IMR-90 (cell line): ENCODE results near the gene TEX261. TPM values are rescaled to one million over a fixed set of nuclear protein-coding genes. Genes with fewer than 3 reads are reported as not detected.

Experiments
- ATAC-seq: fragments of 200-7000 bp; cut with Tn5 transposase; 2 replicates; pipeline ENCODE4 v1.9.1; 2020; ENCODE audit warnings: low read depth, mild to moderate bottlenecking, moderate library complexity
- BruUV-seq: library from RNA; stranded (reverse); fragments of 400-500 nt; replicated peaks from 2 replicates; lab custom pipeline; 2021; lab: Mats Ljungman, UMichigan
- CTCF ChIA-PET: fragments of 300-600 bp; formaldehyde crosslinking; extraction: SDS; loops from one replicate; lab custom pipeline; 2021; ENCODE audit warnings: antibody characterized with exemption; lab: Yijun Ruan, JAX
- POLR2A ChIA-PET: fragments of 300-600 bp; sonication (Branson Sonifier 250); formaldehyde crosslinking; loops from one replicate; lab custom pipeline; 2022; ENCODE audit warnings: antibody characterized with exemption; ENCODE audit not compliant: unreplicated experiment; lab: Charles Lee
- DNase-seq: peaks from one replicate; pipeline ENCODE4 v3.0.0; 2013
- H2AFZ ChIP-seq: replicated peaks from 2 replicates; pipeline ENCODE3; 2013; ENCODE audit warnings: low read length, mild to moderate bottlenecking; ENCODE audit not compliant: poor library complexity
- H2AK5ac ChIP-seq: 2 replicates; pipeline ENCODE4 v1.6.1; 2013; ENCODE audit warnings: low read depth, low read length, inconsistent platforms
- H2AK9ac ChIP-seq: replicated peaks from 2 replicates; pipeline ENCODE3; 2013; ENCODE audit warnings: mild to moderate bottlenecking, low read depth, low read length, moderate library complexity; ENCODE audit not compliant: poor library complexity
- H2BK120ac ChIP-seq: 2 replicates; pipeline ENCODE4 v1.6.1; 2013; ENCODE audit warnings: low read depth, low read length, inconsistent platforms
- H2BK15ac ChIP-seq: 3 replicates; pipeline ENCODE4 v1.6.1; 2013; ENCODE audit warnings: low read depth, low read length, inconsistent platforms
- H2BK20ac ChIP-seq: 2 replicates; pipeline ENCODE4 v1.6.1; 2013; ENCODE audit warnings: low read depth, mild to moderate bottlenecking, inconsistent platforms, low read length, moderate library complexity
- H2BK5ac ChIP-seq: 2 replicates; pipeline ENCODE4 v1.6.1; 2013; ENCODE audit warnings: mild to moderate bottlenecking, low read depth, low read length, inconsistent platforms; ENCODE audit not compliant: poor library complexity, severe bottlenecking
- H3K14ac ChIP-seq: replicated peaks from 2 replicates; pipeline ENCODE4 v1.6.1; 2013; ENCODE audit warnings: low read depth, low read length, inconsistent platforms
- H3K18ac ChIP-seq: 2 replicates; pipeline ENCODE4 v1.6.1; 2013; ENCODE audit warnings: low read depth, low read length, control low read depth
- H3K23ac ChIP-seq: 2 replicates; pipeline ENCODE4 v1.6.1; 2013; ENCODE audit warnings: low read depth, low read length, inconsistent platforms
- H3K27ac ChIP-seq: 2 replicates; pipeline ENCODE4 v1.5.1; 2013; ENCODE audit warnings: mild to moderate bottlenecking, control low read depth, low read length; ENCODE audit not compliant: insufficient read depth
- H3K27me3 ChIP-seq: 2 replicates; pipeline ENCODE4 v1.6.1; 2013; ENCODE audit warnings: low read length; ENCODE audit not compliant: control insufficient read depth, insufficient read depth
- H3K36me3 ChIP-seq: 2 replicates; pipeline ENCODE4 v1.6.1; 2013; ENCODE audit warnings: low read length, mixed read lengths; ENCODE audit not compliant: control insufficient read depth, insufficient read depth
- H3K4ac ChIP-seq: 2 replicates; pipeline ENCODE4 v1.6.1; 2013; ENCODE audit warnings: low read depth, low read length, inconsistent platforms
- H3K4me1 ChIP-seq: 2 replicates; pipeline ENCODE4 v1.6.1; 2013; ENCODE audit warnings: low read length, mixed read lengths; ENCODE audit not compliant: control insufficient read depth, insufficient read depth
- H3K4me2 ChIP-seq: 2 replicates; pipeline ENCODE4 v1.6.1; 2013; ENCODE audit warnings: low read depth, mild to moderate bottlenecking, control low read depth, low read length, moderate library complexity
- H3K4me3 ChIP-seq: 2 replicates; pipeline ENCODE4 v1.5.1; 2013; ENCODE audit warnings: low read depth, mild to moderate bottlenecking, control low read depth, low read length, moderate library complexity; ENCODE audit not compliant: insufficient read depth
- H3K56ac ChIP-seq: 2 replicates; pipeline ENCODE4 v1.6.1; 2013; ENCODE audit warnings: low read length, inconsistent platforms; ENCODE audit not compliant: insufficient read depth; ENCODE audit errors: extremely low read depth
- H3K79me1 ChIP-seq, 2 experiments: 2 replicates each; pipeline ENCODE4 v1.6.1; 2013; ENCODE audit warnings: low read length in 2 of 2, inconsistent platforms in 1 of 2, low read depth in 1 of 2
- H3K9ac ChIP-seq: 2 replicates; pipeline ENCODE4 v1.6.1; 2013; ENCODE audit warnings: low read depth, low read length, control low read depth
- H3K9me1 ChIP-seq: 2 replicates; pipeline ENCODE4 v1.6.1; 2013; ENCODE audit warnings: low read length, inconsistent platforms; ENCODE audit not compliant: insufficient read depth
- H3K9me3 ChIP-seq: 2 replicates; pipeline ENCODE4 v1.6.1; 2013; ENCODE audit warnings: low read length; ENCODE audit not compliant: control insufficient read depth, insufficient read depth
- H4K20me1 ChIP-seq: 2 replicates; pipeline ENCODE4 v1.6.1; 2013; ENCODE audit warnings: low read length, inconsistent platforms; ENCODE audit not compliant: insufficient read depth
- H4K5ac ChIP-seq: 2 replicates; pipeline ENCODE4 v1.6.1; 2013; ENCODE audit warnings: mild to moderate bottlenecking, low read depth, low read length, control low read depth
- H4K8ac ChIP-seq, 2 experiments: 2 replicates each; pipeline ENCODE4 v1.6.1; 2013; ENCODE audit warnings: low read depth in 2 of 2, low read length in 2 of 2, control low read depth in 1 of 2, inconsistent platforms in 1 of 2
- H4K91ac ChIP-seq: 2 replicates; pipeline ENCODE4 v1.6.1; 2013; ENCODE audit warnings: low read depth, low read length, inconsistent platforms; ENCODE audit not compliant: insufficient read depth
- BHLHE40 ChIP-seq: fragments of 150-350 bp; IDR thresholded peaks from 2 replicates; pipeline ENCODE4 v1.6.1; 2016; ENCODE audit warnings: mild to moderate bottlenecking, low read depth, low read length
- CEBPB ChIP-seq: IDR thresholded peaks from 2 replicates; pipeline ENCODE4 v1.6.1; 2012; ENCODE audit warnings: low read depth, low read length, improper control_type of control experiment
- CHD1 ChIP-seq: IDR thresholded peaks from 2 replicates; pipeline ENCODE4 v1.6.1; 2012; ENCODE audit warnings: low read depth, low read length, improper control_type of control experiment
- FOS ChIP-seq: fragments of 150-350 bp; IDR thresholded peaks from 2 replicates; pipeline ENCODE4 v1.6.1; 2016; ENCODE audit warnings: low read depth, low read length
- MAFK ChIP-seq: IDR thresholded peaks from 2 replicates; pipeline ENCODE4 v1.6.1; 2012; ENCODE audit warnings: low read depth, low read length, improper control_type of control experiment
- MAZ ChIP-seq: IDR thresholded peaks from 2 replicates; pipeline ENCODE4 v1.6.1; 2012; ENCODE audit warnings: low read depth, mild to moderate bottlenecking, low read length, improper control_type of control experiment, moderate library complexity, borderline replicate concordance
- MXI1 ChIP-seq: IDR thresholded peaks from 2 replicates; pipeline ENCODE4 v1.6.1; 2012; ENCODE audit warnings: low read depth, mild to moderate bottlenecking, low read length, moderate library complexity, borderline replicate concordance
- NFE2L2 ChIP-seq: fragments of 150-350 bp; IDR thresholded peaks from 2 replicates; pipeline ENCODE4 v1.6.1; 2016; ENCODE audit warnings: low read depth, mild to moderate bottlenecking, low read length
- POLR2A ChIP-seq: IDR thresholded peaks from 2 replicates; pipeline ENCODE4 v1.6.1; 2012; ENCODE audit warnings: mild to moderate bottlenecking, low read depth, low read length
- RAD21 ChIP-seq: IDR thresholded peaks from 2 replicates; pipeline ENCODE4 v1.6.1; 2012; ENCODE audit warnings: low read length, improper control_type of control experiment
- RCOR1 ChIP-seq: IDR thresholded peaks from 2 replicates; pipeline ENCODE4 v1.6.1; 2012; ENCODE audit warnings: mild to moderate bottlenecking, low read length, improper control_type of control experiment; ENCODE audit not compliant: insufficient replicate concordance
- RFX5 ChIP-seq: IDR thresholded peaks from 2 replicates; pipeline ENCODE4 v1.8.0; 2012; ENCODE audit warnings: low read depth, mild to moderate bottlenecking, low read length, moderate library complexity
- SMC3 ChIP-seq: fragments of 150-350 bp; IDR thresholded peaks from 2 replicates; pipeline ENCODE4 v1.6.1; 2016; ENCODE audit warnings: low read depth, mild to moderate bottlenecking, antibody characterized with exemption, low read length, moderate library complexity
- WGBS, 2 experiments: methylation state at CpG; one replicate each; pipeline versions ENCODE4 v1.1.5 to v1.1.7; 2013; ENCODE audit warnings: missing lambda C conversion rate in 2 of 2; ENCODE audit not compliant: insufficient read length in 1 of 2; ENCODE audit errors: extremely low coverage in 2 of 2; 5-methylcytosine and 5-hydroxymethylcytosine counted together
- dilution Hi-C: fragments of 300-500 bp; cut with HindIII; formaldehyde crosslinking; loops from one replicate; pipeline ENCODE4 v1.14.3; 2018; ENCODE audit warnings: low sequenced_read_pairs; ENCODE audit not compliant: unreplicated experiment
- in situ Hi-C: fragments of 300-500 bp; cut with MboI; formaldehyde crosslinking; loops from 3 replicates; pipeline ENCODE4 v1.14.3; 2019; ENCODE audit warnings: low sequenced_read_pairs, inconsistent platforms, mixed read lengths
- intact Hi-C: fragments of 100-400 bp; cut with micrococcal nuclease; formaldehyde crosslinking; loops from 2 replicates; pipeline ENCODE4 v1.10.0; 2022
- polyA plus RNA-seq, 3 experiments: library from polyadenylated mRNA; depleted of rRNA; stranded (reverse); fragments of >200 nt; gene quantifications; 2 replicates each; pipeline ENCODE4 v1.2.3, GENCODE V29; 2012; ENCODE audit warnings: low replicate concordance in 1 of 3
- total RNA-seq: library from RNA; depleted of rRNA; stranded (reverse); fragments of >200 nt; gene quantifications from 2 replicates; pipeline ENCODE4 v1.2.3, GENCODE V29; 2012
- TF ChIP-seq, protein P1 (sequence below): conservative IDR thresholded peaks from 2 replicates; pipeline ENCODE4 v1.5.1; 2012; ENCODE audit warnings: mild to moderate bottlenecking, low read depth, low read length, improper control_type of control experiment
- TF ChIP-seq, protein P2 (sequence below): fragments of 150-350 bp; IDR thresholded peaks from 2 replicates; pipeline ENCODE4 v1.6.1; 2016; ENCODE audit warnings: low read depth, mild to moderate bottlenecking, low read length, moderate library complexity, borderline replicate concordance
- TF ChIP-seq, protein P3 (sequence below): fragments of 150-350 bp; IDR thresholded peaks from 2 replicates; pipeline ENCODE4 v1.6.1; 2017; ENCODE audit warnings: mild to moderate bottlenecking, antibody characterized with exemption, low read length, low read depth

The TEX261 gene
- total and polyA plus RNA-seq, 2 of the 4 experiments (the other 2 are of a cell fraction), result 26.3 to 69.8 TPM

DNA sequence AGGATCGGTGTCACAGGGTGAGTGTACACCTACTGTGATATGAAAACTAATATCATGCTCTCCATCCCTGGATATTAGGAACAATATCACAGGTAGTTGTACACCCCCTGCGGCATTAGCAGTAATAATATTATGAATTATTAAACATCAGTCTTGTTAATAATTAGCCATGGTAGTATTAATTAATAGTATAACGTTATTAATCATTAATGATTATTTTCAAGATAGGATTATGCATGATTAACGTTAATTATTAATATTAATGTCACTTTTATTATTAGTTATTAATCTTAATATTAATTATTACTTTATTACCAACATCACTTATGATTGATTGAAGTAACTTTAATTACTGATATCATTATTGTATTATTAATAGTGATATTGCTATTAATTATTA is 47.6 kb upstream of the TEX261 start:
- no peaks in the 10 kb centered on the region for H3K79me1 ChIP-seq
- no peak overlapping the region for H3K23ac ChIP-seq
- no peak overlapping the region for H2AK9ac ChIP-seq
- H3K4me1 ChIP-seq, result no peaks in the 10 kb centered on the region
- ChIA-PET CTCF (no interaction called here), POLR2A (no interaction called here)
- H3K27ac ChIP-seq, result no peak overlapping the region
- TF ChIP-seq FOS (no peak), RFX5 (no peak), RCOR1 (no peak), MXI1 (no peak), RAD21 (no peak), MAFK (no peak), CEBPB (no peak), CHD1 (no peak), BHLHE40 (no peak), MAZ (no peak), SMC3 (no peak), POLR2A (no peak), NFE2L2 (no peak)
- TF ChIP-seq, protein P1, sequence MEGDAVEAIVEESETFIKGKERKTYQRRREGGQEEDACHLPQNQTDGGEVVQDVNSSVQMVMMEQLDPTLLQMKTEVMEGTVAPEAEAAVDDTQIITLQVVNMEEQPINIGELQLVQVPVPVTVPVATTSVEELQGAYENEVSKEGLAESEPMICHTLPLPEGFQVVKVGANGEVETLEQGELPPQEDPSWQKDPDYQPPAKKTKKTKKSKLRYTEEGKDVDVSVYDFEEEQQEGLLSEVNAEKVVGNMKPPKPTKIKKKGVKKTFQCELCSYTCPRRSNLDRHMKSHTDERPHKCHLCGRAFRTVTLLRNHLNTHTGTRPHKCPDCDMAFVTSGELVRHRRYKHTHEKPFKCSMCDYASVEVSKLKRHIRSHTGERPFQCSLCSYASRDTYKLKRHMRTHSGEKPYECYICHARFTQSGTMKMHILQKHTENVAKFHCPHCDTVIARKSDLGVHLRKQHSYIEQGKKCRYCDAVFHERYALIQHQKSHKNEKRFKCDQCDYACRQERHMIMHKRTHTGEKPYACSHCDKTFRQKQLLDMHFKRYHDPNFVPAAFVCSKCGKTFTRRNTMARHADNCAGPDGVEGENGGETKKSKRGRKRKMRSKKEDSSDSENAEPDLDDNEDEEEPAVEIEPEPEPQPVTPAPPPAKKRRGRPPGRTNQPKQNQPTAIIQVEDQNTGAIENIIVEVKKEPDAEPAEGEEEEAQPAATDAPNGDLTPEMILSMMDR, result no peak
- TF ChIP-seq, protein P2, sequence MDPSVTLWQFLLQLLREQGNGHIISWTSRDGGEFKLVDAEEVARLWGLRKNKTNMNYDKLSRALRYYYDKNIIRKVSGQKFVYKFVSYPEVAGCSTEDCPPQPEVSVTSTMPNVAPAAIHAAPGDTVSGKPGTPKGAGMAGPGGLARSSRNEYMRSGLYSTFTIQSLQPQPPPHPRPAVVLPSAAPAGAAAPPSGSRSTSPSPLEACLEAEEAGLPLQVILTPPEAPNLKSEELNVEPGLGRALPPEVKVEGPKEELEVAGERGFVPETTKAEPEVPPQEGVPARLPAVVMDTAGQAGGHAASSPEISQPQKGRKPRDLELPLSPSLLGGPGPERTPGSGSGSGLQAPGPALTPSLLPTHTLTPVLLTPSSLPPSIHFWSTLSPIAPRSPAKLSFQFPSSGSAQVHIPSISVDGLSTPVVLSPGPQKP, result no peak
- TF ChIP-seq, protein P3, sequence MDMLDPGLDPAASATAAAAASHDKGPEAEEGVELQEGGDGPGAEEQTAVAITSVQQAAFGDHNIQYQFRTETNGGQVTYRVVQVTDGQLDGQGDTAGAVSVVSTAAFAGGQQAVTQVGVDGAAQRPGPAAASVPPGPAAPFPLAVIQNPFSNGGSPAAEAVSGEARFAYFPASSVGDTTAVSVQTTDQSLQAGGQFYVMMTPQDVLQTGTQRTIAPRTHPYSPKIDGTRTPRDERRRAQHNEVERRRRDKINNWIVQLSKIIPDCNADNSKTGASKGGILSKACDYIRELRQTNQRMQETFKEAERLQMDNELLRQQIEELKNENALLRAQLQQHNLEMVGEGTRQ, result no peak
- no peak overlapping the region for H3K4me3 ChIP-seq
- ATAC-seq, result no peak
- no peak overlapping the region for H3K9ac ChIP-seq
- H3K4me2 ChIP-seq, result no peak overlapping the region
- WGBS, 2 experiments, result no CpG with 5 or more reads among the region's 4 CpGs
- no peaks in the 10 kb centered on the region for H4K20me1 ChIP-seq
- no peak overlapping the region for H3K14ac ChIP-seq
- no TSS peak for BruUV-seq
- H2BK20ac ChIP-seq, result no peak overlapping the region
- in situ Hi-C loops, result no loop called here
- no peak overlapping the region for H4K5ac ChIP-seq
- no peak overlapping the region for H3K4ac ChIP-seq
- no peaks in the 10 kb centered on the region for H3K36me3 ChIP-seq
- dilution Hi-C loops, result no loop called here
- no peak overlapping the region for H3K18ac ChIP-seq
- intact Hi-C loops, result no loop called here
- no peak overlapping the region for H2BK15ac ChIP-seq
- H4K91ac ChIP-seq, result no peak overlapping the region
- DNase-seq, result no peak
- H3K56ac ChIP-seq, result no peak overlapping the region
- no peaks in the 10 kb centered on the region for H3K27me3 ChIP-seq
- no peak overlapping the region for H2BK120ac ChIP-seq
- H3K9me3 ChIP-seq, result no peaks in the 10 kb centered on the region
- H4K8ac ChIP-seq, result no peak overlapping the region
- H2AK5ac ChIP-seq, result no peak overlapping the region
- H2BK5ac ChIP-seq, result no peak overlapping the region
- no peak overlapping the region for H2AFZ ChIP-seq
- H3K9me1 ChIP-seq, result no peaks in the 10 kb centered on the region
